Calu3 (cell line): Measurements from ENCODE around the gene CIDEB. TPM values are rescaled to one million over a fixed set of nuclear protein-coding genes. Genes with fewer than 3 reads are reported as not detected.

ENCODE experiments used
- BruUV-seq: library from RNA; stranded (reverse); fragments of 400-500 nt; replicated peaks from 2 replicates; lab custom pipeline; 2021; lab: Mats Ljungman, UMichigan
- CTCF ChIA-PET: fragments of 300-600 bp; sonication (Branson Sonifier 250); formaldehyde crosslinking; loops from one replicate; lab custom pipeline; 2022; ENCODE audit warnings: antibody characterized with exemption; lab: Charles Lee
- DNase-seq: peaks from one replicate; pipeline ENCODE4 v3.0.0; 2022
- H3K27ac Mint-ChIP-seq: one replicate; pipeline ENCODE4 v1.8.0; 2022; ENCODE audit warnings: mixed read lengths; ENCODE audit not compliant: unreplicated experiment
- H3K27me3 Mint-ChIP-seq: one replicate; pipeline ENCODE4 v1.8.0; 2022; ENCODE audit warnings: mixed read lengths; ENCODE audit not compliant: unreplicated experiment
- H3K36me3 Mint-ChIP-seq: one replicate; pipeline ENCODE4 v1.8.0; 2022; ENCODE audit warnings: mild to moderate bottlenecking, moderate library complexity, mixed read lengths; ENCODE audit not compliant: insufficient read depth, unreplicated experiment
- H3K4me1 Mint-ChIP-seq: one replicate; pipeline ENCODE4 v1.8.0; 2022; ENCODE audit warnings: mild to moderate bottlenecking, low read depth, mixed read lengths; ENCODE audit not compliant: unreplicated experiment
- H3K4me3 Mint-ChIP-seq: one replicate; pipeline ENCODE4 v1.8.0; 2022; ENCODE audit warnings: mild to moderate bottlenecking, low read depth, moderate library complexity, mixed read lengths; ENCODE audit not compliant: unreplicated experiment
- H3K9me3 Mint-ChIP-seq: one replicate; pipeline ENCODE4 v1.8.0; 2022; ENCODE audit warnings: low read depth, mixed read lengths; ENCODE audit not compliant: unreplicated experiment
- intact Hi-C: fragments of 100-400 bp; cut with micrococcal nuclease; formaldehyde crosslinking; loops from one replicate; pipeline ENCODE4 v1.10.0; 2022; ENCODE audit not compliant: unreplicated experiment
- total RNA-seq: library from RNA; stranded (reverse); gene quantifications from 2 replicates; pipeline ENCODE4 v1.2.3, GENCODE V29; 2022
- TF ChIP-seq, protein P1 (sequence below): fragments of 200-600 bp; IDR thresholded peaks from one replicate; pipeline ENCODE4 v1.8.0; 2022; ENCODE audit warnings: antibody characterized with exemption; ENCODE audit not compliant: unreplicated experiment

CIDEB gene
- total RNA-seq, 1 experiment from 2014 or later = not detected

DNA sequence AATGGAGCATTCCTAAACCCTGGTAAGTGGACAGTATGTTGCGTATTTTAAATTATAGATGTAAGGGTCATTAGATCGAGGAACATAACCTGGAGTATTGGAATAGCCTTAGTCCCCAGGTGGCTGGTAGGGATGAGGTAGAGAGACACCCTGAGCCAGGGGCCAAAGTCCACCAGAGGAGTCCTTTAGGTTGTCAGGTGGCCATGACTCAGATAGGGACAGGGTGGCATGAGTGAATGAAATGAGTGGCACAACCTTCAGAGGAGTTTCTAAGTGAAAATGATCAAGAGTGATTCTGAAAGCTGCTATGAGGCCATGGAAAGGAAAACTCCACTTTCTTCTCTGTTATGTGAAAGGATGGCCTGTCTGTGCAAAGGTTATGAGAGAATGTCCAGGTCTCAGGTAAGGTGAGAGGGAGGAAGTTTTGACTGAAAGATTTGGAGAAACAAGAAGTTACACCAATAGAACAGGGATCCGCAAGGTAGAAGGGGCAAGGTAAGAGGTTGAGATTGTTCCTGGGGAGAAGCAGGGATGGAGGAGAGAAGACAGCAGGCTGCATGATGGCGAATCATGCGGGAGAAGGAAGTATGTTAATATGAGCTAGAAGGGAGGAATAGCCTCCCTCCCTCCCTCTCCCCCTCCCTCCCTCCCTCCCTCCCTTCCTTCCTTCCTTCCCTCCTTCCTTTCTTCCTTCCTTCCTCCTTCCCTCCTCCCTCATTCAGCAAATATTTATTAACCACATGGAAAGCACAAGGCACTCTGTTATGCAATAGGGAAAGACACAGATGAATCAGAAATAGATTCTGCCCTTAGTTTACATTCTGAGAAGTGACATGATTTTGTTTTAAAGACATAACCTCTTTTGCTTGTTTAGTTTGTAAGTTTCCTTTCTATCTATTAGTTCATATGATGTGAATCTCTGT, 46.0 kb upstream of the CIDEB start:
- TF ChIP-seq, protein P1, sequence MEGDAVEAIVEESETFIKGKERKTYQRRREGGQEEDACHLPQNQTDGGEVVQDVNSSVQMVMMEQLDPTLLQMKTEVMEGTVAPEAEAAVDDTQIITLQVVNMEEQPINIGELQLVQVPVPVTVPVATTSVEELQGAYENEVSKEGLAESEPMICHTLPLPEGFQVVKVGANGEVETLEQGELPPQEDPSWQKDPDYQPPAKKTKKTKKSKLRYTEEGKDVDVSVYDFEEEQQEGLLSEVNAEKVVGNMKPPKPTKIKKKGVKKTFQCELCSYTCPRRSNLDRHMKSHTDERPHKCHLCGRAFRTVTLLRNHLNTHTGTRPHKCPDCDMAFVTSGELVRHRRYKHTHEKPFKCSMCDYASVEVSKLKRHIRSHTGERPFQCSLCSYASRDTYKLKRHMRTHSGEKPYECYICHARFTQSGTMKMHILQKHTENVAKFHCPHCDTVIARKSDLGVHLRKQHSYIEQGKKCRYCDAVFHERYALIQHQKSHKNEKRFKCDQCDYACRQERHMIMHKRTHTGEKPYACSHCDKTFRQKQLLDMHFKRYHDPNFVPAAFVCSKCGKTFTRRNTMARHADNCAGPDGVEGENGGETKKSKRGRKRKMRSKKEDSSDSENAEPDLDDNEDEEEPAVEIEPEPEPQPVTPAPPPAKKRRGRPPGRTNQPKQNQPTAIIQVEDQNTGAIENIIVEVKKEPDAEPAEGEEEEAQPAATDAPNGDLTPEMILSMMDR = no peak
- H3K4me1 Mint-ChIP-seq = peaks cover 20% of the 10 kb centered on the region
- intact Hi-C loops = no loop called here
- peaks cover 20% of the 10 kb centered on the region for H3K27me3 Mint-ChIP-seq
- no peak for DNase-seq
- peak overlapping the region; percentile 22 for H3K4me3 Mint-ChIP-seq
- no peaks in the 10 kb centered on the region for H3K9me3 Mint-ChIP-seq
- BruUV-seq = no TSS peak
- H3K36me3 Mint-ChIP-seq = no peaks in the 10 kb centered on the region
- CTCF ChIA-PET = no interaction called here
- H3K27ac Mint-ChIP-seq = peak overlapping the region; percentile 46

DNA sequence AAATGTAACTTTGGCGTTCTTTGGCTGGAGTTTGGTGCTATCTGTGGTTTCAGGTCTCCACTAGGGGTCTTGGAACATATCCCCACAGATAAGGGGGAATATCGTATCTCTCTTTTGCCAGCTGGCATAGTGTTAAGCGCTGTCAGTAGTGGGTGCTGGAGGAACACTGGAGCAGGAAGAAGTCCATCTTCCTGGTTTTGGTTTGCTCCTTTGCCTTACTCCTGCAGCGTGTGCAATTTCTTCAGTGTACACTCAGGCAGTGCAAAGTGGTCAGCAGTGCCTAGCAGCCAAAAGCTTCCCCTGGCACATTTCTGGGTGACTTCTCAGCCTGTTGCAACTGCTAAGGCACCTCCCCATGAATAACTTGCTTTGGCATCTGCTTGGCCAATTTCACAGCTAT, 43.7 kb upstream of the CIDEB start:
- Mint-ChIP-seq H3K27ac (no peak overlapping the region), H3K27me3 (peaks cover 21% of the 10 kb centered on the region), H3K4me3 (no peak overlapping the region), H3K4me1 (peaks cover 20% of the 10 kb centered on the region), H3K9me3 (no peaks in the 10 kb centered on the region), H3K36me3 (no peaks in the 10 kb centered on the region)
- CTCF ChIA-PET = interaction anchor here (1.1 kb wide), 1 partner anchor 80 kb away, joined by 3 read pairs; no protein-coding TSS in a partner anchor
- no peak for DNase-seq
- intact Hi-C loops = no loop called here
- no TSS peak for BruUV-seq
- TF ChIP-seq, protein P1 = no peak

DNA sequence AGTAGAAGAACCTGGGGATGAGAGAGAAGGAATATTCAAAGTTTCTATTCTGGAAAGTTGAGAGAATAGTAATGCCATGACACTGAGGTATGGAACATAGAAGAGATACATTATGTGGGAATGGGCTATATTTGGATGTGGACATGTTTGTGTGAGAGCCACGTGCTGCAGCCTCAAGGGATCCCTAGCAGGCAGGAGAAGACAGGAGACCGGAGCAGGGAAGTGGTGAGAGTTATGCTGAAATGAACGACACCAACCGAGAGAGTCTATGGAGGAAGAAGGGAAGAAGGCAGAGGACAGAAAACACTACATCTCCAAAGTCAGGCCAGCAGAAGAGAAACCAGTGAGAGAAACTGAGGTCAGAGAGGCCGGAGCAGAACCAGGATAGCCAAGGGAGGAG, 42.0 kb upstream of the CIDEB start:
- Mint-ChIP-seq H3K9me3 (no peaks in the 10 kb centered on the region), H3K4me1 (peaks cover 20% of the 10 kb centered on the region), H3K4me3 (no peak overlapping the region), H3K36me3 (no peaks in the 10 kb centered on the region), H3K27ac (no peak overlapping the region), H3K27me3 (peaks cover 21% of the 10 kb centered on the region)
- CTCF ChIA-PET = no interaction called here
- TF ChIP-seq, protein P1 = no peak
- DNase-seq = no peak
- intact Hi-C loops = no loop called here
- BruUV-seq = no TSS peak

DNA sequence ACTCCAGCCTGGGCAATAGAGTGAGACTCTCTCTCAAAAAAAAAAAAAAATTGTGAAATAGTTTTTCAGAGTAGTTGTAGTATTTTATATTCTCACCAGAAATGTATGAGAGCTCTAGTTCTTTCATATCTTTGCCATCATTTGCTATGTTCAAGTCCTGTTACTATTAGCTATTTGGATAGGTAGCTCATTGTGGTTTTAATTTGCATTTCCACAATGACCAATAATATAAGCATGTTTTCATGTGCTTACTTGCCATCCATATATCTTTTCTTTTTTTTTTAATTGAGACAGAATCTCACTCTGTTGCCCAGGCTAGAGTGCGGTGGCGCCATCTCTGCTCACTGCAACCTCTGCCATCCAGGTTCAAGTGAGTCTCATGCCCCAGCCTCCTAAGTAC, 40.4 kb upstream of the CIDEB start:
- Mint-ChIP-seq H3K4me3 (no peak overlapping the region), H3K27ac (no peak overlapping the region), H3K4me1 (peaks cover 6% of the 10 kb centered on the region), H3K27me3 (peaks cover 21% of the 10 kb centered on the region), H3K36me3 (no peaks in the 10 kb centered on the region), H3K9me3 (no peaks in the 10 kb centered on the region)
- TF ChIP-seq, protein P1 = no peak
- BruUV-seq = no TSS peak
- intact Hi-C loops = no loop called here
- CTCF ChIA-PET = interaction anchor here (0.7 to 1.1 kb wide), 2 partner anchors 8 to 15 kb away, joined by 3 read pairs; no protein-coding TSS in a partner anchor
- no peak for DNase-seq
